Endothelial cell of umbilical vein (primary cell): Measurements from ENCODE around the gene GAL3ST3. TPM values are rescaled to one million over a fixed set of nuclear protein-coding genes. Genes with fewer than 3 reads are reported as not detected.

ENCODE experiments used
- BruUV-seq: library from RNA; stranded (reverse); fragments of 400-500 nt; replicated peaks from 2 replicates; lab custom pipeline; 2021; lab: Mats Ljungman, UMichigan
- CTCF ChIA-PET: fragments of 300-600, 350-600 bp; sonication (Branson Sonifier 250); formaldehyde crosslinking; loops from one replicate; lab custom pipeline; 2021; ENCODE audit warnings: antibody characterized with exemption, inconsistent platforms; lab: Charles Lee
- POLR2A ChIA-PET: fragments of 300-600, 350-600 bp; sonication (Branson Sonifier 250); formaldehyde crosslinking; loops from one replicate; lab custom pipeline; 2021; ENCODE audit warnings: antibody characterized with exemption, inconsistent platforms; lab: Charles Lee
- DNase-seq: peaks from one replicate; pipeline ENCODE4 v3.0.0-alpha.2; 2011; ENCODE audit warnings: low read depth, low spot score
- FAIRE-seq: peaks from 2 replicates; lab custom pipeline; 2011; peaks lifted over from hg19 to GRCh38; lab: Jason Lieb, UNC
- H2AFZ ChIP-seq: 2 replicates; pipeline ENCODE4 v1.6.0; 2012; ENCODE audit warnings: low read depth, low read length, control low read depth, inconsistent platforms
- H3K27ac ChIP-seq: 2 replicates; pipeline ENCODE4 v1.5.1; 2011; ENCODE audit warnings: low read depth, mild to moderate bottlenecking, control low read depth, low read length, moderate library complexity; ENCODE audit not compliant: insufficient read depth
- H3K27me3 ChIP-seq, 2 experiments: 2 replicates each; pipeline versions ENCODE4 v1.6.0 to v1.6.1; 2011; ENCODE audit warnings: low read length in 2 of 2, mixed read lengths in 1 of 2; ENCODE audit not compliant: control insufficient read depth in 2 of 2, insufficient read depth in 2 of 2
- H3K36me3 ChIP-seq, 2 experiments: 2 replicates in 1 of 2; 3 replicates in 1 of 2; pipeline ENCODE4 v1.5.1; 2011; ENCODE audit warnings: low read length in 2 of 2, mild to moderate bottlenecking in 1 of 2, moderate library complexity in 1 of 2; ENCODE audit not compliant: control insufficient read depth in 2 of 2, insufficient read depth in 2 of 2; ENCODE audit errors: extremely low read depth in 1 of 2
- H3K4me1 ChIP-seq: 3 replicates; pipeline ENCODE4 v1.5.1; 2011; ENCODE audit warnings: mild to moderate bottlenecking, low read length; ENCODE audit not compliant: control insufficient read depth, insufficient read depth; ENCODE audit errors: extremely low read depth
- H3K4me2 ChIP-seq: 2 replicates; pipeline ENCODE4 v1.6.1; 2011; ENCODE audit warnings: low read length, control low read depth, mixed read lengths; ENCODE audit not compliant: insufficient read depth
- H3K4me3 ChIP-seq, 3 experiments: fragments of 200-600 bp in 1 of 3; sonication (generic), shearing (Covaris generic) in 1 of 3; replicated peaks in 1 of 3; 2 replicates each; pipeline ENCODE4 v1.5.1; 2011 to 2016; ENCODE audit warnings: control low read depth in 3 of 3, low read length in 3 of 3, mild to moderate bottlenecking in 2 of 3, inconsistent platforms in 1 of 3, low read depth in 1 of 3, moderate library complexity in 1 of 3; ENCODE audit not compliant: insufficient read depth in 1 of 3
- H3K79me2 ChIP-seq: 2 replicates; pipeline ENCODE4 v1.6.0; 2012; ENCODE audit warnings: low read length, inconsistent platforms; ENCODE audit not compliant: control insufficient read depth, insufficient read depth
- H3K9ac ChIP-seq: replicated peaks from 2 replicates; pipeline ENCODE3; 2011; ENCODE audit warnings: low read length, control low read depth; ENCODE audit not compliant: insufficient read depth; ENCODE audit errors: extremely low read depth
- H3K9me1 ChIP-seq: replicated peaks from 3 replicates; pipeline ENCODE4 v1.6.0; 2011; ENCODE audit warnings: mild to moderate bottlenecking, low read length; ENCODE audit not compliant: control insufficient read depth, insufficient read depth; ENCODE audit errors: extremely low read depth
- H3K9me3 ChIP-seq: replicated peaks from 2 replicates; pipeline ENCODE4 v1.5.1; 2012; ENCODE audit warnings: low read length, inconsistent platforms; ENCODE audit not compliant: control insufficient read depth, insufficient read depth
- H4K20me1 ChIP-seq: replicated peaks from 2 replicates; pipeline ENCODE3; 2011; ENCODE audit warnings: mild to moderate bottlenecking, low read length; ENCODE audit not compliant: control insufficient read depth, insufficient read depth; ENCODE audit errors: extremely low read depth
- EZH2 ChIP-seq: IDR thresholded peaks from 2 replicates; pipeline ENCODE4 v1.6.1; 2012; ENCODE audit warnings: borderline replicate concordance, low read depth, mild to moderate bottlenecking, moderate library complexity, low read length, inconsistent platforms; ENCODE audit not compliant: severe bottlenecking
- FOS ChIP-seq: IDR thresholded peaks from 2 replicates; pipeline ENCODE4 v1.6.1; 2011; ENCODE audit warnings: mild to moderate bottlenecking, low read length, moderate library complexity, borderline replicate concordance; ENCODE audit not compliant: insufficient read depth
- GATA2 ChIP-seq: IDR thresholded peaks from 2 replicates; pipeline ENCODE4 v1.7.0; 2011; ENCODE audit warnings: low read depth, mild to moderate bottlenecking, moderate library complexity, mixed read lengths, low read length; ENCODE audit not compliant: insufficient read length, insufficient read depth
- JUN ChIP-seq: IDR thresholded peaks from 2 replicates; pipeline ENCODE4 v1.6.1; 2011; ENCODE audit warnings: borderline replicate concordance, low read depth; ENCODE audit not compliant: insufficient read length, insufficient read depth
- MYC ChIP-seq: IDR thresholded peaks from one replicate; pipeline ENCODE4 v1.6.1; 2011; ENCODE audit warnings: mild to moderate bottlenecking, low read depth, low read length
- POLR2A ChIP-seq: IDR thresholded peaks from 2 replicates; pipeline ENCODE4 v1.6.1; 2012; ENCODE audit warnings: low read depth, mild to moderate bottlenecking, control low read depth, low read length
- POLR2AphosphoS5 ChIP-seq: IDR thresholded peaks from 2 replicates; pipeline ENCODE4 v1.6.1; 2012; ENCODE audit warnings: low read depth, mild to moderate bottlenecking, control low read depth, low read length, moderate library complexity; ENCODE audit not compliant: insufficient read depth
- dilution Hi-C: fragments of 300-500 bp; cut with MboI; formaldehyde crosslinking; loops from one replicate; pipeline ENCODE4 v1.15.0; 2019; ENCODE audit warnings: low sequenced_read_pairs; ENCODE audit not compliant: extremely low pct_ligation_motif_present
- intact Hi-C: fragments of 100-400 bp; cut with micrococcal nuclease; formaldehyde crosslinking; loops from one replicate; pipeline ENCODE4 v1.10.0; 2022
- polyA plus RNA-seq, 4 experiments: library from polyadenylated mRNA; depleted of rRNA in 3 of 4; stranded (reverse) in 3 of 4; unstranded in 1 of 4; fragments of >200 nt; gene quantifications; 2 replicates each; pipeline versions ENCODE4 v1.2.1 to v1.2.3, GENCODE V29; 2011 to 2012; ENCODE audit warnings: missing spikeins in 1 of 4
- total RNA-seq: library from RNA; stranded (reverse); gene quantifications from 2 replicates; pipeline ENCODE4 v1.2.3, GENCODE V29; 2021
- TF ChIP-seq, protein P1 (sequence below), 2 donors: IDR thresholded peaks; 1 replicate in 1 of 2; 2 replicates in 1 of 2; pipeline ENCODE4 v1.5.1; 2011; ENCODE audit warnings: low read length in 2 of 2, mild to moderate bottlenecking in 2 of 2, moderate library complexity in 2 of 2, control low read depth in 1 of 2, inconsistent platforms in 1 of 2, low read depth in 1 of 2; ENCODE audit not compliant: insufficient read depth in 1 of 2; ENCODE audit errors: extremely low read depth in 1 of 2
- TF ChIP-seq, protein P2 (sequence below): IDR thresholded peaks from 2 replicates; pipeline ENCODE4 v1.6.1; 2011; ENCODE audit not compliant: insufficient read depth, insufficient read length

Gene GAL3ST3
- total and polyA plus RNA-seq, 2 donors (not counting 3 experiments of a cell fraction or from before 2014, with no cell fraction given) = 0.15 TPM; not detected in 1

DNA sequence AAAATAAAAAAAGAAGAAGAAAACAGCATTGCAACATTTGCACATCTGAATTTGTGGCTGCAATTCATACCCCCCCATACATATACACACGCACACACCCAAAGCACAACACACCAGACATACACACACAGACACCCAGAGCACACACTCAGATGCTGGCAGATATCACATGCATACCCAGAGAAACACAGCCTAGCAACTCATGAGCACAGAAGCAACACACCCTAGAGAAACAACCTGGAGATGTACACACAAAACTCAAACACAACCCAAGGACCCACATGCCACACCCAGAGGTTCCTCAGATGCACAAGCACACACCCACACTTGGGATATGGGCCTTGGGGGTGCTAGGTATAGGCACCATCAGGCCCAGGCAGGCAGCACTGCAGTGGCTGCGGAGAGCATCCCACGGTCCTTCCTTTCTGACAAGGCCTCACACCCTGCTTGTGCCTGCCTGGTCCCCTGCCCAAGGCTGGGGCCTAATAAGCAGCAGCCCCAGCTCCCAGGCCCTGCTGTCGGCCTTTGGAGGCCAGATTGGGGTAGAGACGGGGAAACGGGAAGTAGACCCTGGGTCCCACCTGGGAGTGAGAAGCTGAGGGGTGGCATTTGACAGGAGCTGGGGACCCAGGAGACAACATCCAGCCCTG, 34.0 kb downstream of the GAL3ST3 start:
- intact Hi-C loops = no loop called here
- Histone ChIP-seq H4K20me1 (no peaks in the 10 kb centered on the region), H3K9me3 (no peaks in the 10 kb centered on the region), H3K9ac (peak overlapping the region; percentile 48), H3K4me1 (peaks cover 21% of the 10 kb centered on the region), H3K27ac (peak overlapping the region; percentile 84), H3K79me2 (no peaks in the 10 kb centered on the region), H3K27me3 (peaks cover 2% of the 10 kb centered on the region in 2 experiments), H3K9me1 (no peaks in the 10 kb centered on the region), H3K4me3 (no peak overlapping the region), H2AFZ (peak overlapping the region; percentile 43), H3K4me2 (peak overlapping the region; percentile 19), H3K36me3 (no peaks in the 10 kb centered on the region)
- POLR2A ChIA-PET = no interaction called here
- no TSS peak for BruUV-seq
- dilution Hi-C loops = no loop called here
- TF ChIP-seq POLR2AphosphoS5 (no peak), JUN (no peak), MYC (no peak), FOS (no peak), GATA2 (no peak), POLR2A (no peak), EZH2 (no peak)
- TF ChIP-seq, protein P1, sequence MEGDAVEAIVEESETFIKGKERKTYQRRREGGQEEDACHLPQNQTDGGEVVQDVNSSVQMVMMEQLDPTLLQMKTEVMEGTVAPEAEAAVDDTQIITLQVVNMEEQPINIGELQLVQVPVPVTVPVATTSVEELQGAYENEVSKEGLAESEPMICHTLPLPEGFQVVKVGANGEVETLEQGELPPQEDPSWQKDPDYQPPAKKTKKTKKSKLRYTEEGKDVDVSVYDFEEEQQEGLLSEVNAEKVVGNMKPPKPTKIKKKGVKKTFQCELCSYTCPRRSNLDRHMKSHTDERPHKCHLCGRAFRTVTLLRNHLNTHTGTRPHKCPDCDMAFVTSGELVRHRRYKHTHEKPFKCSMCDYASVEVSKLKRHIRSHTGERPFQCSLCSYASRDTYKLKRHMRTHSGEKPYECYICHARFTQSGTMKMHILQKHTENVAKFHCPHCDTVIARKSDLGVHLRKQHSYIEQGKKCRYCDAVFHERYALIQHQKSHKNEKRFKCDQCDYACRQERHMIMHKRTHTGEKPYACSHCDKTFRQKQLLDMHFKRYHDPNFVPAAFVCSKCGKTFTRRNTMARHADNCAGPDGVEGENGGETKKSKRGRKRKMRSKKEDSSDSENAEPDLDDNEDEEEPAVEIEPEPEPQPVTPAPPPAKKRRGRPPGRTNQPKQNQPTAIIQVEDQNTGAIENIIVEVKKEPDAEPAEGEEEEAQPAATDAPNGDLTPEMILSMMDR (IDR thresholded peaks at IDR 0.05; ENCODE audit: extremely low read depth in 1 of 2, insufficient read depth in 1 of 2, low read depth in 1 of 2, low read length in 2 of 2) = no peak
- TF ChIP-seq, protein P2, sequence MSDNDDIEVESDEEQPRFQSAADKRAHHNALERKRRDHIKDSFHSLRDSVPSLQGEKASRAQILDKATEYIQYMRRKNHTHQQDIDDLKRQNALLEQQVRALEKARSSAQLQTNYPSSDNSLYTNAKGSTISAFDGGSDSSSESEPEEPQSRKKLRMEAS = no peak
- DNase-seq = no peak
- FAIRE-seq = no peak
- CTCF ChIA-PET = interaction anchor here (0.6 to 1.8 kb wide), 4 partner anchors 26 to 127 kb away, joined by 4 to 5 read pairs (median 4); partner anchors contain the start of gene FIBP
